Activated CD4-positive, alpha-beta T cell treated with anti-CD3 and anti-CD28 coated beads, Interleukin-2, amount 10 ng/mL, durations not matched to agents 24 days and 14 days (primary cell): ENCODE measurements around the gene CENPO. TPM values are rescaled to one million over a fixed set of nuclear protein-coding genes. Genes with fewer than 3 reads are reported as not detected.

Experiments
- DNase-seq: peaks from one replicate; pipeline ENCODE4 v3.0.0; 2022
- H3K27ac Mint-ChIP-seq: one replicate; pipeline ENCODE4 v1.8.0; 2022; ENCODE audit warnings: mild to moderate bottlenecking, mixed read lengths
- H3K27me3 Mint-ChIP-seq: one replicate; pipeline ENCODE4 v1.8.0; 2022; ENCODE audit warnings: mixed read lengths
- H3K36me3 Mint-ChIP-seq: one replicate; pipeline ENCODE4 v1.8.0; 2022; ENCODE audit warnings: low read depth, mild to moderate bottlenecking, mixed read lengths
- H3K4me1 Mint-ChIP-seq: one replicate; pipeline ENCODE4 v1.8.0; 2021; ENCODE audit warnings: mixed read lengths
- H3K4me3 Mint-ChIP-seq: one replicate; pipeline ENCODE4 v1.8.0; 2022; ENCODE audit warnings: mild to moderate bottlenecking, moderate library complexity, mixed read lengths
- H3K9me3 Mint-ChIP-seq: one replicate; pipeline ENCODE4 v1.8.0; 2021; ENCODE audit warnings: mixed read lengths
- intact Hi-C: fragments of 100-400 bp; cut with micrococcal nuclease; formaldehyde crosslinking; loops from one replicate; pipeline ENCODE4 v1.15.1; 2023
- total RNA-seq: library from RNA; stranded (reverse); gene quantifications from 2 replicates; pipeline ENCODE4 v1.2.3, GENCODE V29; 2022

Gene CENPO
- total RNA-seq, 1 donor from 2014 or later: 44.0 TPM

- Mint-ChIP-seq H3K4me3 (no peak overlapping the region), H3K27ac (no peak overlapping the region), H3K36me3 (no peaks in the 10 kb centered on the region), H3K4me1 (no peaks in the 10 kb centered on the region), H3K9me3 (no peaks in the 10 kb centered on the region), H3K27me3 (no peaks in the 10 kb centered on the region)
- no peak for DNase-seq
- intact Hi-C loops: no loop called here
Measured at GRCh38 chr2:24858996-24859395, 65.8 kb downstream of the CENPO start.

DNA sequence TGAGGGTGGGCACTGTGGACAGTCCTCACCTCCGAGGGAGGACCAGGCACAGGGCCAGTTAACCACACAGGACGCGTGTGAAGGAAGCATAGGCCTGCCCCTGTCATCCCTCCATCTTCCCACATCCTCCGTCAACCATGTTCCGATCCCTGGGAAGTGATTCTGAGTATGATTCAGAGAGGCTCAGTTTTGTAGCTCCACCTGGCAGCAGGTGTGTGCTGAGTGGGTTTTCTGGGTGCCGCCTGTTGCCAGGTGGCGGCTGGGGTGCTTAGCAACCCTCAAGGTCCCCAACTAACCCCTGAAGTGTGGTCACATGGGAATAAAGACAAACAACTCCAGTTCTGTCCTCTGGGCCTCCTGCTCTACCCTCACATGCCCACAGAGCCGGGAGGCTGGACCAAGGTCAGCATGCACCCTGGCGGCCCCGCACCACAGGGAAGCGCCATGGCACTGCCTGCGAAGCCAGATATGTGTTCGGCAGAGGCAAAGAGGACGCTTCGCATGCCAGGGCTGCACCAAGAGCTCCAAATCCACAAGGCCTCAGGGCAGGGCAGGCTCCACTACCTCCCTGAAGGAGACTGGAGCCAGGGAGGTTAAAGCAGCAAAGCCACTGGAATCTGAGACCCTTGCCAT is 66.9 kb downstream of the CENPO start:
- Mint-ChIP-seq H3K36me3 (no peaks in the 10 kb centered on the region), H3K4me3 (no peak overlapping the region), H3K9me3 (no peaks in the 10 kb centered on the region), H3K27me3 (no peaks in the 10 kb centered on the region), H3K4me1 (no peaks in the 10 kb centered on the region), H3K27ac (no peak overlapping the region)
- DNase-seq: no peak
- intact Hi-C loops: no loop called here

DNA sequence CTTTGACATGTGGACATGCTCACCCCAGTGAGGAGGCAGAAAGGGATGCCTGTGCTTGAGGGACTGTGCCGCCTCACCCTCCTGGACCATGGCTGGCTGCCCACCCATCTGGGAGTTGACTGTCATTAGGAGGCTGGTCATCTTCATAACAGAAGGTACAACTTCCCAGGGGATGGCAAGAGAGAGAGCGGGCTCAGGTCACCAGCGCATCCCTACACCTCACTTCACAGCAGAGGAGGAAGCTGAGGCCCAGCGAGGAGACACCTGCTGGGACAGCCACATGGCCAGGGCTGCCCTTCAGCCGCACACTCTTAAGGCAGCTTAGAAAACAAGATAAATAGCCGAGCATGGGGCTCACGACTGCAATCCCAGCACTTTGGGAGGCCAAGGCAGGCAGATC is 67.4 kb downstream of the CENPO start:
- H3K4me3 Mint-ChIP-seq: no peak overlapping the region
- H3K4me1 Mint-ChIP-seq: no peaks in the 10 kb centered on the region
- no peaks in the 10 kb centered on the region for H3K9me3 Mint-ChIP-seq
- no peak for DNase-seq
- no peak overlapping the region for H3K27ac Mint-ChIP-seq
- H3K27me3 Mint-ChIP-seq: no peaks in the 10 kb centered on the region
- no peaks in the 10 kb centered on the region for H3K36me3 Mint-ChIP-seq
- intact Hi-C loops: no loop called here

DNA sequence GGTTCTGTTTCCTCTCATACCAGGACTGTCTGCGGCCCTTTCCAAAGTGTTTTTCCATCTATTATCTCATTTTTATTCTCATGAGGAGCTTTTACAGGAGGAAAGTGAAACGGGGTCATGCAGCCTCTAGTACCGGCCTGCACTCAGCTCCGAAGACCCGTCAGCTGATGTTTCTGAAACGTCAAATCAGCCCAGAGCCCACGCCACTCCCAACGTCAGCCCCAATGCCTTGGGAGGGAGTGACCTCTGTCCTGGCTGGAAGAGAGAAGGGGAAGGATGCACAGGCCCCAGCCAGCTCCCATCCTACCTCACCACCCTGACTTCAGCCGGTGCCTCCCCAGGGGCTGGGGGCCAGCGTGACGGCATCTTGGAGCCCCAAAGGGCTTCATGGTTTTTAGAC is 68.3 kb downstream of the CENPO start:
- Mint-ChIP-seq H3K4me1 (no peaks in the 10 kb centered on the region), H3K9me3 (no peaks in the 10 kb centered on the region), H3K36me3 (no peaks in the 10 kb centered on the region), H3K27ac (no peak overlapping the region), H3K4me3 (no peak overlapping the region), H3K27me3 (no peaks in the 10 kb centered on the region)
- DNase-seq: no peak
- intact Hi-C loops: no loop called here

DNA sequence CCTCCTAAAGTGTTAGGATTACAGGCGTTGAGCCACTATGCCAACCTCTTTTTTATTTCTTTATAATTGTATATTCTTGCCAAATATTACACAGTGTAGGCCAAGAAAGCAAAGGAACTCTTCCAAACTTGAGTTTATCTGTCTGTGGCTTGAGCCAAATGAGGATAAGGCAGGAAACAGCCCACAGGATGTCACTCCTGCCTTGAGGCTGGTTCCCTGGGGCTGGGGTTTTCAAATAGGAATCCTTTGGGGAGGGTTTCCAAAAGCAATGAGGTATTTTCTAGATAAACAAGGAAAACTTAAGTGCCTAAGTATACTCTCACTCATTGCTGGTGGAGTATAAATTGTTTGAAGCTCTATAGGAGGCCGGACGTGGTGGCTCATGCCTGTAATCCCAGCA is 70.4 kb downstream of the CENPO start:
- peaks cover 2% of the 10 kb centered on the region for H3K4me1 Mint-ChIP-seq
- intact Hi-C loops: no loop called here
- H3K36me3 Mint-ChIP-seq: peaks cover 1% of the 10 kb centered on the region
- no peak overlapping the region for H3K27ac Mint-ChIP-seq
- no peaks in the 10 kb centered on the region for H3K27me3 Mint-ChIP-seq
- no peak for DNase-seq
- no peak overlapping the region for H3K4me3 Mint-ChIP-seq
- H3K9me3 Mint-ChIP-seq: no peaks in the 10 kb centered on the region

DNA sequence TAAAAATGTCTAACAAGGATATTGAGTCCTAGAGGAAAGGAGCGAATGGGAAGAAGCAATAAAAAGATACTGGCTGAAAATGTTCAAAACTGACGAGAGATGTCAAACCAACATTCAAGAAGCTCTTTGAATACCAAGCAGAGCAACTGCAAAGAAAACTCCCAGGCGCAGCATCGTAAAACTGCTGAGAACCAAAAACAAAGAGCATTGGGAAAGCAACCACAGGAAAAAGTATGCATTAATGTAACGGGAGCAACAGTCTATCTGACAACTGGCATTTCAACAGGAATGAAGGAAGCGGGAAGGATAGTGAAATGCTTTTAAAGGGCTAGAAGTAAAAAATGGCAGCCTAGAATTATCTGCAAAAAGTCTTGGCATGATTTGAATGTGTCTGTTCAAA is 73.7 kb downstream of the CENPO start:
- Mint-ChIP-seq H3K36me3 (peaks cover 1% of the 10 kb centered on the region), H3K9me3 (no peaks in the 10 kb centered on the region), H3K27ac (no peak overlapping the region), H3K4me1 (peaks cover 2% of the 10 kb centered on the region), H3K4me3 (no peak overlapping the region), H3K27me3 (no peaks in the 10 kb centered on the region)
- DNase-seq: no peak
- intact Hi-C loops: no loop called here

DNA sequence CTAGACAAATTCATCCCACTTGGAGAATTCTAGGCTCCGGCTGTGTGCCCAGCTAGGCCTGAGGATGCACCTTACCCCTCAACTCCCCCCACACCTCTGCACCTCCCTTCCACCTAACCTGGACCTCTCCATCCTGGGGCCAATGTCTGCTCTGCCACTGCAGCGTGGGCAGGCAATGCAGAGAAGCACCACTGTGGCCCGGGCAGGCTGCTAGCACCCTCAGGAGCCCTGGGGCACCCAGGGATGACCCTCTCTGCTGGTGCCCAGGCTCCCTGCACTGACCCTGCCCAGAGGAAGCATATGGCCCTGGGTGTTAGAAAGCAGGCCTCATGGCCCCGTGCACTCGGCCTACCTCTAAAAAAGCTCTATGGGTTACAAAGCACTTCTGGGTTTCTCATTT is 77.2 kb downstream of the CENPO start:
- H3K9me3 Mint-ChIP-seq: no peaks in the 10 kb centered on the region
- H3K27me3 Mint-ChIP-seq: no peaks in the 10 kb centered on the region
- peaks cover 1% of the 10 kb centered on the region for H3K36me3 Mint-ChIP-seq
- peaks cover 2% of the 10 kb centered on the region for H3K4me1 Mint-ChIP-seq
- no peak for DNase-seq
- intact Hi-C loops: no loop called here
- no peak overlapping the region for H3K4me3 Mint-ChIP-seq
- no peak overlapping the region for H3K27ac Mint-ChIP-seq

- peaks cover 2% of the 10 kb centered on the region for H3K4me1 Mint-ChIP-seq
- peaks cover 1% of the 10 kb centered on the region for H3K36me3 Mint-ChIP-seq
- no peak overlapping the region for H3K27ac Mint-ChIP-seq
- H3K27me3 Mint-ChIP-seq: no peaks in the 10 kb centered on the region
- H3K9me3 Mint-ChIP-seq: no peaks in the 10 kb centered on the region
- no peak overlapping the region for H3K4me3 Mint-ChIP-seq
- intact Hi-C loops: no loop called here
- DNase-seq: no peak
Measured at GRCh38 chr2:24870891-24871705, 77.9 kb downstream of the CENPO start.

GRCh38 chr2:24871852-24872333 is 78.7 kb downstream of the CENPO start:
- intact Hi-C loops: no loop called here
- Mint-ChIP-seq H3K4me1 (no peaks in the 10 kb centered on the region), H3K36me3 (peaks cover 1% of the 10 kb centered on the region), H3K27ac (no peak overlapping the region), H3K4me3 (no peak overlapping the region), H3K9me3 (no peaks in the 10 kb centered on the region), H3K27me3 (no peaks in the 10 kb centered on the region)
- DNase-seq: no peak

Other genes starting within 250 kb of the CENPO start
- gene PTRHD1, start within 50 bp of the CENPO start, total RNA-seq: 21.7 and 22.2 TPM in 2 replicates
- gene ADCY3, start 126.8 kb downstream of the CENPO start, total RNA-seq: 103 and 108 TPM in 2 replicates
- 6.9 and 7.0 TPM in 2 replicates for gene DNAJC27, start 178.5 kb downstream of the CENPO start, total RNA-seq
- gene EFR3B, start 248.7 kb downstream of the CENPO start, total RNA-seq: 0.09 and 0.12 TPM in 2 replicates